GM11168 (cell line): ENCODE data around the gene DCLRE1B.
"Not testable (repeated sequence)": the region's sequence is repeated elsewhere in the genome, so short reads cannot be mapped to it uniquely, and the experiment has no call there.

Source experiments
- in situ Hi-C: fragments of 300-500 bp; cut with MboI; formaldehyde crosslinking; loops from one replicate; pipeline ENCODE4 v1.12.0; 2022; ENCODE audit warnings: low sequenced_read_pairs; ENCODE audit not compliant: unreplicated experiment

The DCLRE1B gene

DNA sequence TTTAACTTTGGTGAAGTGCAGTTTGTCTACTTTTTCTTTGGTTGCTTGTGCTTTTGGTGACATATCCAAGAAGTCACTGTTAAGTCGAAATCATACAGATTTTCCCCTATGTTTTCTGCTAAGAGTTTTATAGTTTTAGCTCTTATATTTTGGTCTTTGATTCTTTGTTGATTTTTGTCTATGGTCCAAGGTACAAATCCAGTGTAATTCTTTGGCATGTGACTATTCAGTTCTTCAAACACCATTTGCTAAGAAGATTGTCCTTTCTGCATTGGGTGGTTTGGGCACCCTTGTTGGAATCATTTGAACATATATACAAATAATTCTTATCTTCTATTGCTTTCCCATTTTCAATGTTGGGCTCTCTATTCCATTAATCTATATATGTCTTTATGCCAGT is 40.2 kb downstream of the DCLRE1B start:
- in situ Hi-C loops: no loop called here

DNA sequence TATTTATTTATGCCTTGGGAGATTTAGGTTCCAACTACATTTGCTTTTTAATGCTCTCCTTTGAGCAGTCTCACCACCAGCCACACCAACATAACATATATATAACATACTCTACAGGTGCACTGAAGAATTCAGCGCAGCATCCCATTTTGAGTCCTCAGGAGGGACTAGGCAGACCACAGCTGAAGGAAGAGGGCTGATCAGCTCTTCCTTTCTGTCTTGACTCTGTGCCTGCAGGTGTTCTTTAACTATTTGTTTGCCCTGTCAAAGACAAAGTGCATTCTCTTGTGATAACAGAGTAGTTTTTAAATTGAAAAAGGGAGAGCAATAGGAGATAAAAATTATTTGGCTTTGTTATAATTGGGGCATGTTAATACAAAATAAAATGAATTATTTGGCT is 41.0 kb downstream of the DCLRE1B start:
- in situ Hi-C loops: no loop called here

DNA sequence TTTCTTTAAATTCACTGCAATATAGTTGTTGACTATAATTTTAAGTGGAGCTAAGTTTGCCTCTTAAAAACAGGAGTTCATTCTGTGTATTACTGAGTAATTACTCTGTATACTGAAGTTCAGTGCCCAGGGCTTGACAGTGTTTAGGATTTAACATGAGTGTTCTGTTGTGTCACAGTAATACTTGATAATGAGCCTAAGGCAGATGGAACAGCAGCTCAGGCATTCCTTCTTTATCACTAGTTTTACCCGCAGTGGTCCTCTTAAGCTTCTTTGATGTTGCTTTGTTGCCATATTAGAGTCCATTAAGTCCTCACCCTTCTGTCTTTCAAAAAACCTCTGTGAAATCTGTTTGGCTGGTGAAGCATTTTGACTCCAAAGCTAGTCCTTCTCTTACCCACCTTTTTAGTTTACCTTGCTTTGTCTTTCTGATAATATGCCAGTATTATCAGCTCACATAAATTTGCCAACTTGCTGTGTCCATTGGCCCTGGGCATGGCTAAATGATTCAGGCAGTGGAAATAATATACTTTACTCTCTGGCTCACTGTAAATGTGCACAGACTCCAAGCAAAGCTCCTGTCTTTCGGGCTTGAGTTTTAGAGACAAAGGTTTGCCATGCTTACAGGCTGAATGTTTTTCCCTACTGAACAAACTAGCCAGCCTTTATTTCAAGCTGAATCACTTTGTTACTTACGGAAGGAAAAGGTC is 41.7 kb downstream of the DCLRE1B start:
- in situ Hi-C loops: no loop called here

GRCh38 chr1:113947388-113948107 is 42.4 kb downstream of the DCLRE1B start:
- in situ Hi-C loops: no loop called here

- in situ Hi-C loops: not testable (repeated sequence)
These were observed 43.0 kb downstream of the DCLRE1B start for GRCh38 chr1:113948151-113948550.

DNA sequence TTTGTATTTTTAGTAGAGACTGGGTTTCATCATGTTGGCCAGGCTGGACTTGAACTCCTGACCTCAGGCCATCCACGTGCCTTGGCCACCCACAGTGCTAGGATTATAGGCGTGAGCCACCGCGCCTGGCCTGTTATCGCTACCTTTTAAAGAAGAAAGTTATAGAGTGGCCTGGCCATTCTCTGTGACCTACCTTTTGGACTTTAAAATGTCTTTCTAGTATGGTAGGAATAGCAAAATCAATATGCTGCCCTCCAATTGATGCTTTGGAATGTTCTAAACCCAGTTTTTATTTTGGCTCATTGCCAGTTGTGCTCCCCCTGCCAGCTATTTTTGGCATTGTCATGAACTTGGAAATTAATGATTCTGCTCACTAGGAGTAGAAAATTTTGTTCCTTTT is 43.9 kb downstream of the DCLRE1B start:
- in situ Hi-C loops: no loop called here

GRCh38 chr1:113950908-113951307 is 45.8 kb downstream of the DCLRE1B start:
- in situ Hi-C loops: no loop called here

DNA sequence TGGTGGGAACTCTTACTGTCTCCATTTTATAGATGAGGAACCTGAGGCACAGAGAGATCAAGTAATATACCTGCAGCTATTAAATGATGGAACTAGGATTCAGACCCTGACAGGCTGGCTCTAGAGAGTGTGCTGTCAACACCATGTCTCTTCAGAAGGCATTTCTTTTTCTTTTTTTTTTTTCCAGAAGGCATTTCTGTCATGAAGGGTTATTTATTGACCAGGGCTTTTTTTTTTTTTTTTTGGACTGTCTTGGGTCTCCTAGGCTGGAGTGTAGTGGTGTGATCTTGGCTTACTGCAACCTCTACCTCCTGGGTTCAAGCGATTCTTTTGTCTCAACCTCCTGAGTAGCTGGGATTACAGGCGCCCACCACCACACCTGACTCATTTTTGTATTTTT is 46.6 kb downstream of the DCLRE1B start:
- in situ Hi-C loops: no loop called here

DNA sequence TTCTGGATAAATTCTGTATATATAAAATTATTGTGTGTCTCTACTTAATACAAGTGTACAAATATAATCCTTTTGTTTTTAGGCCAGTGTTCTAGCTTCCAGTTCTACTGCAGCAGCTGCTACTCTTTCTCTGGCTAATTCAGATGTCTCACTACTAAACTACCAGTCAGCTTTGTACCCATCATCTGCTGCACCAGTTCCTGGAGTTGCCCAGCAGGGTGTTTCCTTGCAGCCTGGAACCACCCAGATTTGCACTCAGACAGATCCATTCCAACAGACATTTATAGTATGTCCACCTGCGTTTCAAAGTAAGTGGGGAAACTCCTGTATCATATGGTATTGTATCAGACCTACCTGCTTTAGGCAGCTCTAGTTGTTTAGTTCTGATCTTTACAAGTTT is 52.9 kb downstream of the DCLRE1B start:
- in situ Hi-C loops: no loop called here

DNA sequence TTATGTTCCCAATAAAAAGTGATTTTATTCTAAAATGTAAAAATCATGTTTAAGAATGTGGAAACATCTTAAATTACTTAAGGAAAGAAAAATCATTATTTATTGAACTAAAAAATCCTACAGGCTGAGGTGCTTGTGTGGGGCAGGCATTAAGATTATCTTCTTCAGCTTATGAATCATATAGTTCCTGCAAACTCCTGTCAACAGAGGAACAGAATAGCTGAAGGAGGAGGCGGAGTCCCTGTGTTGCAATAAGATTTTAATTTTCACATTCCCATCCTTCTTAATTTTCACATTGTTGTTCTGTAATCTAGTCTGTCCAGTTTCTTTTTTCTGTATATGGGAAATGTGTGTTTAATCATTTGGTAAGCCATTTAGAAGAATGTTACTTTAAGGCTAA is 53.6 kb downstream of the DCLRE1B start:
- in situ Hi-C loops: no loop called here

- in situ Hi-C loops: no loop called here
These were observed 58.3 kb downstream of the DCLRE1B start for GRCh38 chr1:113963281-113963906.
